Endothelial cell (in vitro differentiated cells): ENCODE data around the gene UMAD1. TPM values are rescaled to one million over a fixed set of nuclear protein-coding genes. Genes with fewer than 3 reads are reported as not detected.

ENCODE experiments used
- DNase-seq: peaks from one replicate; pipeline ENCODE4 v3.0.0; 2021; ENCODE audit warnings: low spot score
- H3K27ac Mint-ChIP-seq: one replicate; pipeline ENCODE4 v1.8.0; 2021; ENCODE audit warnings: mixed read lengths, inconsistent platforms; ENCODE audit not compliant: unreplicated experiment
- H3K27me3 Mint-ChIP-seq: one replicate; pipeline ENCODE4 v1.8.0; 2021; ENCODE audit warnings: mild to moderate bottlenecking, moderate library complexity, mixed read lengths, inconsistent platforms; ENCODE audit not compliant: unreplicated experiment
- H3K36me3 Mint-ChIP-seq: one replicate; pipeline ENCODE4 v1.8.0; 2021; ENCODE audit warnings: mild to moderate bottlenecking, low read depth, mixed read lengths, inconsistent platforms; ENCODE audit not compliant: unreplicated experiment
- H3K4me1 Mint-ChIP-seq: one replicate; pipeline ENCODE4 v1.8.0; 2021; ENCODE audit warnings: mild to moderate bottlenecking, mixed read lengths, inconsistent platforms; ENCODE audit not compliant: unreplicated experiment
- H3K4me3 Mint-ChIP-seq: one replicate; pipeline ENCODE4 v1.8.0; 2021; ENCODE audit warnings: mild to moderate bottlenecking, mixed read lengths, inconsistent platforms; ENCODE audit not compliant: unreplicated experiment
- H3K9me3 Mint-ChIP-seq: one replicate; pipeline ENCODE4 v1.8.0; 2021; ENCODE audit warnings: mixed read lengths, inconsistent platforms; ENCODE audit not compliant: unreplicated experiment
- CTCF ChIP-seq: fragments of 200-600 bp; sonication (generic); IDR thresholded peaks from one replicate; pipeline ENCODE4 v1.5.0; 2021; ENCODE audit warnings: antibody characterized with exemption; ENCODE audit not compliant: unreplicated experiment
- total RNA-seq: library from RNA; stranded (reverse); fragmentation: NEBNext Ultra II Directional; extraction: Animal tissue kit (Norgen Biotek cat#: 25700); gene quantifications from one replicate; pipeline ENCODE4 v1.2.1, GENCODE V29; 2021; ENCODE audit not compliant: unreplicated experiment

UMAD1 gene
- total RNA-seq, 1 donor from 2014 or later = 5.7 TPM

DNA sequence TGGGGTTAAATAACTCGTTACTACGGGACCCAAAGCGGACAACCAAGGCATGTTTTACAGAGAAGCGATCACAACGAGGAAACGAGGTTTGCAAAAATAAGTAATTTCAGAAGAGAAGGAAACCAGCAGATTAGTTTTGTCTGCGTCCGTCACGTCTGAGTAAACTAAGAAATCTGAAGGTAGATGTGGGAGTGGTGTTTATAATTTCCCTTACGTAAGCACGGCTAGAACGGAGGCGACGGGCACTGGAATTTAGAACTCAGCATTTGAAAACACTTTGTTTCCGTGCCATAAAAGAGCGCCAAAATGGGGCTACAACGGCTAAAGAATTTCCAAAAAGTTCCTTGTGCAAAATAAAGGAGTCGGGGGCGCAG is 718 bp upstream of the UMAD1 start:
- no peak for DNase-seq
- Mint-ChIP-seq H3K36me3 (no peaks in the 10 kb centered on the region), H3K9me3 (no peaks in the 10 kb centered on the region), H3K27me3 (no peaks in the 10 kb centered on the region), H3K27ac (peak overlapping the region; percentile 94), H3K4me1 (peaks cover 10% of the 10 kb centered on the region), H3K4me3 (peak overlapping the region; percentile 98)
- TF ChIP-seq CTCF = no peak

DNA sequence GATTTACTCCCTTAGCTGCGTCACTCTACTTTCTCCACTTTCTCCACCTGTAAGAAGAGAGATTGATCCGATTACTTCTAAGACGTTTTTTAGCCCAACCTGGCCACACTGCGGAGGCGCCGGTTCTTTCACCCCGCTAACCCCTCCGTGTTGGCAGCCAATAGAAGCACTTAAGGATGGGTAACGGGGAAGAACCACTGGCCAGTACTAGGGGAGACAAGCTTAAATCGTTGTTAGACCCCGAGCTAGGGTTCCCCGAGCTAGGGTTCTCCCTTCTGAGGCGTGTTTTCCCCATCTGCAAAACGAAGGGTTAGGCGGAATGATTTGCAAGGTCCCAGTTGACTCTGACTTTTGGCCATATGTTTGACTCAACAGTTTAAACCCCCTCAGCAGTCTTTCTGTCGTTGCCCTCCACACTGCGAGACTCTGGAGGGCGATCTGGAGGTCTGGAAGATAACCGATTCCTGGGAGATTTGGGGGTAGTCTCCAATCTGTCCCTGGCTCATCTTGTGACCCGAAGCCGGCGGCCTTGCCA is 644 bp downstream of the UMAD1 start:
- H3K9me3 Mint-ChIP-seq = no peaks in the 10 kb centered on the region
- H3K27me3 Mint-ChIP-seq = no peaks in the 10 kb centered on the region
- TF ChIP-seq CTCF = no peak
- peaks cover 10% of the 10 kb centered on the region for H3K4me1 Mint-ChIP-seq
- H3K4me3 Mint-ChIP-seq = peak overlapping the region; percentile 98
- H3K36me3 Mint-ChIP-seq = no peaks in the 10 kb centered on the region
- peak; percentile 18 for DNase-seq
- peak overlapping the region; percentile 94 for H3K27ac Mint-ChIP-seq

GRCh38 chr7:7642081-7642480 is 1.5 kb downstream of the UMAD1 start:
- no peak for TF ChIP-seq CTCF
- peaks cover 10% of the 10 kb centered on the region for H3K4me1 Mint-ChIP-seq
- H3K27ac Mint-ChIP-seq = no peak overlapping the region
- peak overlapping the region; percentile 47 for H3K4me3 Mint-ChIP-seq
- H3K36me3 Mint-ChIP-seq = peaks cover 4% of the 10 kb centered on the region
- H3K27me3 Mint-ChIP-seq = no peaks in the 10 kb centered on the region
- no peaks in the 10 kb centered on the region for H3K9me3 Mint-ChIP-seq
- no peak for DNase-seq

DNA sequence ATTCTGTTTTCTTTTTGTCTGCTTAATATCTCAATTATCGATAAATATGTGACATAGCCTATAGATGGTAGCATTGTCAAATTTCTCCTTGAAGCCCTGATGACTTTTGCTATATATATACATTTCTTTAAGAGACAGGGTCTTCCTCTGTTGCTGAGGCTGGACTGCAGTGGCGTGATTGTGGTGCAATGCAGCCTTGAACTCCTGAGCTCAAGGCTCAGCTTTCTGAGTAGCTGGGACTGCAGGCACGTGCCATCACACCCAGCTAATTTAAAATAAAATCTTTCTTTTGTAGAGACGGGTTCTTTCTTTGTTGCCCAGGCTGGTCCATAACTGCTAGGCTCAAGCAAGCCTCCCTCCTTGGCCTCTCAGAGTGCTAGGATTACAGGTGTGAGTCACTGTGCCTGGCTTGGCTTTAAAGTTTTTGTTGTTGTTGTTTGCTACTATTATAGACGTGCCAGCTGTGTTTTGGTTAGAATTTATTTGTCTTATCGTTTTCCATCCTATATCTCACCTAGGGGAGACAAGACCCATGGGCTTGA is 7.0 kb downstream of the UMAD1 start:
- Mint-ChIP-seq H3K4me3 (no peak overlapping the region), H3K27ac (no peak overlapping the region), H3K9me3 (no peaks in the 10 kb centered on the region), H3K4me1 (peaks cover 2% of the 10 kb centered on the region), H3K36me3 (peaks cover 4% of the 10 kb centered on the region), H3K27me3 (no peaks in the 10 kb centered on the region)
- no peak for TF ChIP-seq CTCF
- DNase-seq = no peak

- Mint-ChIP-seq H3K27me3 (no peaks in the 10 kb centered on the region), H3K27ac (no peak overlapping the region), H3K4me1 (no peaks in the 10 kb centered on the region), H3K4me3 (no peak overlapping the region), H3K9me3 (no peaks in the 10 kb centered on the region), H3K36me3 (peaks cover 4% of the 10 kb centered on the region)
- DNase-seq = no peak
- TF ChIP-seq CTCF = no peak
Measured at GRCh38 chr7:7650682-7651206, 10.2 kb downstream of the UMAD1 start.
